ENCODE measurements around the gene CEND1.

DNA sequence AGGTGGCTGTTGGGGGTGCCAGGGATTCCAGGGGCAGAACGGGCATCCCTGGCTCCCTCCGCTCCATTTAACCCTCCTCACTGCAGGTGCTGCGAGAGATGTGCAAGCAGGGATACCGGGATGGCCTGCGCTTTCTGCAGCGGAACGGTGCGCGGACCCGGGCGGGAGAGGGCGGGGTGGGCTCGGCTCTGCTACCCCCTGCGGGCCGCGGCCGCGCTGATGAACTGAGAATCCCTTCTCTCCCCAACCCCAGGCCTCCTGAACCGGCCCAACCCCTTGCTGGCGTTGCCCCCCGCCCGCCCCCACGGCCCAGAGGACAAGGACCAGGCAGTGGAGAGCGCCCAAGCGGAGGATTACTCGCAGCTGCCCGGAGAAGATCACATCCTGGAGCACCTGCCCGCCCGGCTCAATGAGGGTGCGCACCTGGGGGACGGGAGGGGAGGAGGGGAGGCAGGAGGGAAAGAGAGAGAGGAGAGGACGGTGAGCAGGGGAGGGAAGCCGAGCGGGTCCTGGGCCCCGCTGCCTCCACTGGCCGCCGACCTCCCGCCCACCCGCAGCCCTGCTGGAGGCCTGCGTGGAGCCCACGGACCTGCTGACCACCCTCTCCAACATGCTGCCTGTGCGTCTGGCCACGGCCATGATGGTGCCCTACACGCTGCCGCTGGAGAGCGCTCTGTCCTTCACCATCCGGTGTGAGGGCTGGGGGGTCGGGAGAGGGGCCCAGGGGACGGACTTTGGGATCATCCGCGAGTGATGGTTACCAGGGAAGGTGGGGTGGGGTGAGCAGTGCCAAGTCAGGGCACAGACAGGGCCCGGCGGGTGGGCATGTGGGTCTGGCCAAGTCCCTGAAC is 33.8 kb upstream of the CEND1 start:
- TF ChIP-seq, protein P1, sequence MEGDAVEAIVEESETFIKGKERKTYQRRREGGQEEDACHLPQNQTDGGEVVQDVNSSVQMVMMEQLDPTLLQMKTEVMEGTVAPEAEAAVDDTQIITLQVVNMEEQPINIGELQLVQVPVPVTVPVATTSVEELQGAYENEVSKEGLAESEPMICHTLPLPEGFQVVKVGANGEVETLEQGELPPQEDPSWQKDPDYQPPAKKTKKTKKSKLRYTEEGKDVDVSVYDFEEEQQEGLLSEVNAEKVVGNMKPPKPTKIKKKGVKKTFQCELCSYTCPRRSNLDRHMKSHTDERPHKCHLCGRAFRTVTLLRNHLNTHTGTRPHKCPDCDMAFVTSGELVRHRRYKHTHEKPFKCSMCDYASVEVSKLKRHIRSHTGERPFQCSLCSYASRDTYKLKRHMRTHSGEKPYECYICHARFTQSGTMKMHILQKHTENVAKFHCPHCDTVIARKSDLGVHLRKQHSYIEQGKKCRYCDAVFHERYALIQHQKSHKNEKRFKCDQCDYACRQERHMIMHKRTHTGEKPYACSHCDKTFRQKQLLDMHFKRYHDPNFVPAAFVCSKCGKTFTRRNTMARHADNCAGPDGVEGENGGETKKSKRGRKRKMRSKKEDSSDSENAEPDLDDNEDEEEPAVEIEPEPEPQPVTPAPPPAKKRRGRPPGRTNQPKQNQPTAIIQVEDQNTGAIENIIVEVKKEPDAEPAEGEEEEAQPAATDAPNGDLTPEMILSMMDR (conservative IDR thresholded peaks at IDR 0.05 in 1 of 2, IDR thresholded peaks at IDR 0.05 in 1 of 2; ENCODE audit: low read depth in 1 of 2, low read length in 2 of 2) = no peak
- TF ChIP-seq EZH2 (IDR thresholded peaks at IDR 0.05; ENCODE audit: low read length, missing control alignments) = no peak
